ENCODE results near the gene SLC4A1. TPM values are rescaled to one million over a fixed set of nuclear protein-coding genes. Genes with fewer than 3 reads are reported as not detected.

The SLC4A1 gene
- total RNA-seq, 5 donors from 2014 or later (not counting 1 experiment from before 2014, with no cell fraction given) = not detected

GRCh38 chr17:44221084-44221861 is 46.7 kb downstream of the SLC4A1 start:
- peaks cover 0 to 5% of the 10 kb centered on the region in 2 donors for H3K36me3 ChIP-seq (ENCODE audit: control insufficient read depth in 2 of 2, extremely low read depth in 1 of 2, insufficient read depth in 1 of 2, low read length in 1 of 2)
- ChIA-PET POLR2A (interaction anchor here (0.6 to 0.7 kb wide), 6 partner anchors 20 to 296 kb away, joined by 3 to 16 read pairs (median 5); no protein-coding TSS in a partner anchor), CTCF (interaction anchor here (0.5 to 2.6 kb wide), 17 partner anchors 9 to 654 kb away, joined by 3 to 12 read pairs (median 4); partner anchors contain the start of genes FAM171A2 (in 1 of the 2), GRN (in 1 of the 2) and TMUB2 (in 1 of the 2))
- peaks cover 14 to 30% of the 10 kb centered on the region in 2 experiments for H3K4me1 ChIP-seq (ENCODE audit: control insufficient read depth in 1 of 2, extremely low read depth in 1 of 2, insufficient read depth in 2 of 2, low read length in 2 of 2)
- H3K27me3 ChIP-seq (replicated peaks in 1 of 2; ENCODE audit: control insufficient read depth in 2 of 2, extremely low read depth in 1 of 2, insufficient read depth in 2 of 2, low read length in 1 of 2) = no peaks in the 10 kb centered on the region
- H3K27me3 Mint-ChIP-seq = peaks cover 0 to 1% of the 10 kb centered on the region in 2 donors
- peak overlapping the region; percentile 43 for H3K27ac ChIP-seq (ENCODE audit: low read length)
- WGBS (ENCODE audit: insufficient coverage) = under 1% methylated on average over 35 of the region's 54 CpGs
- H3K27ac Mint-ChIP-seq = peak overlapping the region; percentile 90 to 94
- DNase-seq (peak; percentile 25 to 78 (median 58)), ATAC-seq (replicated peaks in 1 of 4) (peak; percentile 3 to 28 (median 4))
- peaks cover 24 to 26% (median 25%) of the 10 kb centered on the region in 3 donors for H3K4me1 Mint-ChIP-seq
- no peaks in the 10 kb centered on the region for H3K9me3 Mint-ChIP-seq
- peak overlapping the region; percentile 71 to 84 for H3K4me3 ChIP-seq (ENCODE audit: control insufficient read depth in 1 of 2, extremely low read depth in 1 of 2, low read length in 1 of 2)
- H3K9me3 ChIP-seq = no peaks in the 10 kb centered on the region
- peaks cover 7% of the 10 kb centered on the region for H3K36me3 Mint-ChIP-seq
- H3K4me3 Mint-ChIP-seq = peak overlapping the region; percentile 93 to 98 (median 97)

DNA sequence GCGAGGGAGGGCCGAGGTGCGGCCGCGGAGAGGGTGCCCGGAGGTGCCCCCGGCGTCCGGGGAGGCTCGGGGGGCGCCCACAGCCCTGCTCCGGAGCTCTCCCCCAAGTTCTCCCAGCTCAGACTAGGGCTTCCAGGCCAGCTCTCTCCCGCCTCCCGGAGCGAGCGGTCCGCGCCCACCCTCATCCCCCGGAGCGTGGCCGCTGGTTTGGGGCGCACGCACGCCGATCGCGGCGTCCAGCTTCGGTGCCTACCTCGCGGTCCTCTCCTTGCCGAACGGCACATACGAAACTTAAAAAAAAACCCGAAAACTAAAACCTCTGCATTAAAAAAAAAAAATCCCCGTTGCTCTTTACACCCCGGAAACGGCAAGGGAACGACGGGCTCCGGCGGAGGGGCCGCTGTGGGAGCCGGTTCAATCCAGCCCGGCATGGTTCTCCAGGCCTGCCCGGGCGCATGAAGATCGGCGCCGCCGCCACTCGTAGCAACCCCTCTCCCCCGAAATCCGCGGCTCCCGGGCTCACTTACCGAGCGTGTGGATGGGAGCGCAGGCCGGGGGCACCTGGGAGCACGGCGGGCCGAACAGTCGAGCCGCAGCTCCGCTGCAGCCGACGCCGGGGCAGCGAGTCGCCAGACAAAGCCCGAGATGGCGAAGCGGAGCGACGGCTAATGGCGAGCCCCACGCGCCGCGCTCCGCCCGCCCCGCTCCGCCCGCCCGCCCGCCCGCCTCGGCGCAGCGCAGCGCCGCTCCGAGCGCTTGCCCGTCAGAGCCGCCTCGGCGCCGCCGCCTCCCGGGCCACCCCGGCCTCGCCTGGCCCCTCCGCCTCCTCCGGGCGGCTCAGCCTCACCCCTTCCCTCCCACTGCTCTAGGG is 47.5 kb downstream of the SLC4A1 start:
- Mint-ChIP-seq H3K36me3 (peaks cover 15% of the 10 kb centered on the region), H3K27me3 (peaks cover 0 to 1% of the 10 kb centered on the region in 2 donors), H3K4me3 (peak overlapping the region; percentile 93 to 98 (median 97)), H3K4me1 (peaks cover 32 to 34% (median 33%) of the 10 kb centered on the region in 3 donors), H3K9me3 (no peaks in the 10 kb centered on the region), H3K27ac (peak overlapping the region; percentile 90 to 95)
- DNase-seq (peak in 34 of 35 experiments; percentile 21 to 76 (median 52)), ATAC-seq (replicated peaks in 1 of 4) (peak; percentile 11 to 37 (median 16))
- Histone ChIP-seq H3K4me3 (ENCODE audit: control insufficient read depth in 1 of 2, extremely low read depth in 1 of 2, low read length in 1 of 2) (peak overlapping the region; percentile 71 to 86), H3K36me3 (ENCODE audit: control insufficient read depth in 2 of 2, extremely low read depth in 1 of 2, insufficient read depth in 1 of 2, low read length in 1 of 2) (peaks cover 0 to 13% of the 10 kb centered on the region in 2 donors), H3K4me1 (ENCODE audit: control insufficient read depth in 1 of 2, extremely low read depth in 1 of 2, insufficient read depth in 2 of 2, low read length in 2 of 2) (peaks cover 22 to 38% of the 10 kb centered on the region in 2 experiments), H3K9me3 (no peaks in the 10 kb centered on the region), H3K27me3 (replicated peaks in 1 of 2; ENCODE audit: control insufficient read depth in 2 of 2, extremely low read depth in 1 of 2, insufficient read depth in 2 of 2, low read length in 1 of 2) (no peaks in the 10 kb centered on the region), H3K27ac (ENCODE audit: low read length) (peak overlapping the region; percentile 75)
- ChIA-PET CTCF (interaction anchor here in 1 of 2 donors (0.7 to 2.6 kb wide), 5 partner anchors 10 to 125 kb away, joined by 3 to 12 read pairs (median 3); partner anchors contain the start of genes GRN and RUNDC3A), POLR2A (no interaction called here)
- under 1% methylated on average over 72 of the region's 108 CpGs for WGBS (ENCODE audit: insufficient coverage)

GRCh38 chr17:44219616-44220212 is 48.2 kb downstream of the SLC4A1 start, which contains the start of gene UBTF:
UBTF (minus strand) TSS chr17:44219675; CDS start chr17:44218229, 1,446 bp downstream.
- H3K27ac Mint-ChIP-seq = peak within 1 kb of the TSS; percentile 87 to 95
- Histone ChIP-seq H3K27ac (ENCODE audit: low read length) (peak within 1 kb of the TSS; percentile 75), H3K9me3 (no peaks in the 10 kb centered on the region), H3K4me1 (ENCODE audit: control insufficient read depth in 1 of 2, extremely low read depth in 1 of 2, insufficient read depth in 2 of 2, low read length in 2 of 2) (peaks cover 28 to 46% of the 10 kb centered on the region in 2 experiments), H3K27me3 (replicated peaks in 1 of 2; ENCODE audit: control insufficient read depth in 2 of 2, extremely low read depth in 1 of 2, insufficient read depth in 2 of 2, low read length in 1 of 2) (no peaks in the 10 kb centered on the region), H3K36me3 (ENCODE audit: control insufficient read depth in 2 of 2, extremely low read depth in 1 of 2, insufficient read depth in 1 of 2, low read length in 1 of 2) (peaks cover 0 to 21% of the 10 kb centered on the region in 2 donors), H3K4me3 (ENCODE audit: control insufficient read depth in 1 of 2, extremely low read depth in 1 of 2, low read length in 1 of 2) (peak within 1 kb of the TSS; percentile 71 to 86)
- peak within 1 kb of the TSS; percentile 89 to 98 (median 91) for H3K4me3 Mint-ChIP-seq
- peaks cover 22% of the 10 kb centered on the region for H3K36me3 Mint-ChIP-seq
- ChIA-PET CTCF (interaction anchor here in 1 of 2 donors (0.7 to 2.6 kb wide), 3 partner anchors 9 to 107 kb away, joined by 3 to 12 read pairs (median 3); partner anchors contain the start of gene RUNDC3A), POLR2A (no interaction called here)
- ATAC-seq (replicated peaks in 1 of 4) (peak; percentile 36 to 46 (median 40)), DNase-seq (peak; percentile 43 to 82 (median 71))
- H3K4me1 Mint-ChIP-seq = peaks cover 40 to 41% (median 41%) of the 10 kb centered on the region in 3 donors
- peaks cover 0 to 1% of the 10 kb centered on the region in 2 donors for H3K27me3 Mint-ChIP-seq
- no peaks in the 10 kb centered on the region for H3K9me3 Mint-ChIP-seq
- 0% methylated on average over 23 of the region's 76 CpGs for WGBS (ENCODE audit: insufficient coverage)

DNA sequence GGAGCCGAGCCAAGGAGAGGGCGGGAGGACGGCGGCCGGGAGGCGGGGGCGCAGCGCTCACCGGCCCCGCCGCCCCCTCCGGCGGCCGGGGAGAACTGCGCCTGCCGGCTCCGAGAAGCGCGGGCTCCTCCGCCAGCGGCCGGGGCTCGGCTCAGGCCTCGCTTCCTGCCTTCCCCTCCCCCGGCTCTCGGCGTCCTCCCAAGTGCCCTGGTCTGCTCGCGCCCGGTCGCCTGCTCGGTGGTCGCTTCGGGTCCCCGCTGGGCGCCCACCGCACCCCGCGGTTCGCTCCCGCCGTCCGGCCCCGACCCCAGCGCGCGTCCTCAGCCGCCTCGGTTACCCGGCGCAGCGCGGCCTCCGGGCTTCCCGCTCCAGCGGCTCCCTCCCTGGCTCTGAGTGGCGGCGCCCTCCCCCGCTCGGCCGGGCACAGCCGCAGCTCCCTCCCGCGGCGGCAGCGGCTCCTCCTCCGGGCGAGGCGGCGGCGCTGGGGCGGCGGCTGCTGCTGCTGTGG is 48.8 kb downstream of the SLC4A1 start:
- Mint-ChIP-seq H3K9me3 (no peaks in the 10 kb centered on the region), H3K27me3 (peaks cover 0 to 1% of the 10 kb centered on the region in 2 donors), H3K4me1 (peaks cover 45 to 47% (median 46%) of the 10 kb centered on the region in 3 donors), H3K4me3 (peak overlapping the region in 1 of 3 donors; percentile 31), H3K27ac (no peak overlapping the region), H3K36me3 (peaks cover 28% of the 10 kb centered on the region)
- DNase-seq (peak in 34 of 35 experiments; percentile 50 to 89 (median 65)), ATAC-seq (replicated peaks in 1 of 4) (peak; percentile 46 to 64 (median 54))
- ChIA-PET POLR2A (no interaction called here), CTCF (interaction anchor here in 1 of 2 donors (1.4 kb wide), 1 partner anchor 108 kb away, joined by 3 read pairs; no protein-coding TSS in a partner anchor)
- Histone ChIP-seq H3K9me3 (no peaks in the 10 kb centered on the region), H3K4me1 (ENCODE audit: control insufficient read depth in 1 of 2, extremely low read depth in 1 of 2, insufficient read depth in 2 of 2, low read length in 2 of 2) (peaks cover 32 to 51% of the 10 kb centered on the region in 2 experiments), H3K4me3 (ENCODE audit: control insufficient read depth in 1 of 2, extremely low read depth in 1 of 2, low read length in 1 of 2) (peak overlapping the region; percentile 26 to 44), H3K27me3 (replicated peaks in 1 of 2; ENCODE audit: control insufficient read depth in 2 of 2, extremely low read depth in 1 of 2, insufficient read depth in 2 of 2, low read length in 1 of 2) (no peaks in the 10 kb centered on the region), H3K27ac (ENCODE audit: low read length) (no peak overlapping the region), H3K36me3 (ENCODE audit: control insufficient read depth in 2 of 2, extremely low read depth in 1 of 2, insufficient read depth in 1 of 2, low read length in 1 of 2) (peaks cover 0 to 26% of the 10 kb centered on the region in 2 donors)
- under 1% methylated on average over 68 of the region's 73 CpGs for WGBS (ENCODE audit: insufficient coverage)

DNA sequence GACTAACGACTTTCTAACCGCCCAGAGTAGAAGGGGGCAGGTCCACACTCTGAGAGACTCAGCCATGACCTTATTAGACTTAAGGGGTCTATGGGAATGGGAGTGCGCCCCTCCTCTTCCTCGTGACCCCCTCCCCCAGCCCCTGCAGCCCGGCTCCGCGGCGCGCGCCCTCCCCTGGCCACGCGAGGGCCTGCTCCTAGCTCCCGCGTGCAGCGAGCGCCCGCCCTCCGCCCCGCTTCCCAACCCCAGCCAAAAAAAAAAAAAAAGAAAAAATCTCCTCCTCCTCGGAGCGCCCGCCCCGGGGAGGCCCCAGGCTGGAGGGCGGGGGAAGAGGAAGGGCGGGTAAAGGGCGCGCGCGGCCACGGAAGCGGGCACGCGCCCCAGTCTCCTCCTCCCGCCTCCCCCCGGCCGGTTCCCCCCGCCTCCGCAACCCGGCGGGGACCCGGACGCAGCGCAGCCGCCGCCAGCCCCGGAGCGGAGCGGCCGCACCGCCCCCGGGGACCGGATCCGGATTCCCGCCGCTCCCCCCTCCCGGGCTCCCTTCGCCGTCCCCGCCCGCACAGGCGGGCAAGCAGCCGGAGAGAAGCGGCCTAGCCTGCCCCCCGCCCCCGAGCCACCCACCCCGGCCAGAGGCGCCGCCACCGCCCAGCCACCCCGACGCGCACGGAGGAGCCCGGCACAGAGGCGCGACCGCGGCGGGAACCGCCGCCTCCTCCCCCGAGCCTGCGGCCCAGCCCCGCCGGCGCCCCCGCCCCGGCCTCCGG is 49.4 kb downstream of the SLC4A1 start:
- Histone ChIP-seq H3K36me3 (ENCODE audit: control insufficient read depth in 2 of 2, extremely low read depth in 1 of 2, insufficient read depth in 1 of 2, low read length in 1 of 2) (peaks cover 0 to 30% of the 10 kb centered on the region in 2 donors), H3K27ac (ENCODE audit: low read length) (peak overlapping the region; percentile 72), H3K4me1 (ENCODE audit: control insufficient read depth in 1 of 2, extremely low read depth in 1 of 2, insufficient read depth in 2 of 2, low read length in 2 of 2) (peaks cover 32 to 58% of the 10 kb centered on the region in 2 experiments), H3K27me3 (replicated peaks in 1 of 2; ENCODE audit: control insufficient read depth in 2 of 2, extremely low read depth in 1 of 2, insufficient read depth in 2 of 2, low read length in 1 of 2) (no peaks in the 10 kb centered on the region), H3K9me3 (no peaks in the 10 kb centered on the region), H3K4me3 (ENCODE audit: control insufficient read depth in 1 of 2, extremely low read depth in 1 of 2, low read length in 1 of 2) (peak overlapping the region; percentile 70 to 78)
- H3K9me3 Mint-ChIP-seq = no peaks in the 10 kb centered on the region
- under 1% methylated on average over 42 of the region's 89 CpGs for WGBS (ENCODE audit: insufficient coverage)
- POLR2A ChIA-PET = no interaction called here
- peak overlapping the region; percentile 80 to 84 (median 82) for H3K4me3 Mint-ChIP-seq
- peaks cover 34% of the 10 kb centered on the region for H3K36me3 Mint-ChIP-seq
- ATAC-seq (replicated peaks in 1 of 4) (peak; percentile 41 to 66 (median 54)), DNase-seq (peak; percentile 72 to 93 (median 83))
- peak overlapping the region; percentile 94 to 98 for H3K27ac Mint-ChIP-seq
- H3K4me1 Mint-ChIP-seq = peaks cover 52 to 53% (median 53%) of the 10 kb centered on the region in 3 donors
- CTCF ChIA-PET = interaction anchor here (0.6 to 1.4 kb wide), 9 partner anchors 9 to 212 kb away, joined by 3 to 8 read pairs (median 3); no protein-coding TSS in a partner anchor
- peaks cover 0 to 1% of the 10 kb centered on the region in 2 donors for H3K27me3 Mint-ChIP-seq

All from T-cell (primary cell).